Activated CD8-positive, alpha-beta memory T cell treated with anti-CD3 and anti-CD28 coated beads, Interleukin-2, amount 50 U/mL, for 48 hours (primary cell): Measurements from ENCODE around the gene FAM236C.
"Not testable (repeated sequence)": the region's sequence is repeated elsewhere in the genome, so short reads cannot be mapped to it uniquely, and the experiment has no call there.

Source experiments
- DNase-seq: peaks from one replicate; pipeline ENCODE4 v3.0.0-alpha.2; 2020

Gene FAM236C

GRCh38 chrX:72912315-72912714 lies at the start of gene FAM236C:
Gene FAM236C (plus strand): TSS chrX:72912615. CDS start chrX:72912715, 100 bp downstream.
- DNase-seq, result not testable (repeated sequence)

GRCh38 chrX:72882898-72883297 lies 29.5 kb upstream of the FAM236C start:
- not testable (repeated sequence) for DNase-seq

- DNase-seq, result not testable (repeated sequence)
These were observed 22.7 kb upstream of the FAM236C start for GRCh38 chrX:72889740-72890139.

GRCh38 chrX:72916096-72916495 lies 3.7 kb downstream of the FAM236C start:
- DNase-seq, result not testable (repeated sequence)

- not testable (repeated sequence) for DNase-seq
These were observed 19.9 kb downstream of the FAM236C start for GRCh38 chrX:72932283-72932682.

- not testable (repeated sequence) for DNase-seq
These were observed 24.0 kb downstream of the FAM236C start for GRCh38 chrX:72936455-72936854.

- DNase-seq, result not testable (repeated sequence)
These were observed 24.6 kb downstream of the FAM236C start for GRCh38 chrX:72936882-72937455.

GRCh38 chrX:72937906-72938305 lies 25.5 kb downstream of the FAM236C start, which contains the start of gene FAM236A:
Gene FAM236A (plus strand): TSS chrX:72938206. CDS start chrX:72938263, 57 bp downstream.
- not testable (repeated sequence) for DNase-seq

- not testable (repeated sequence) for DNase-seq
These were observed 29.9 kb downstream of the FAM236C start for GRCh38 chrX:72942272-72942671.

GRCh38 chrX:72943035-72943818 lies 30.8 kb downstream of the FAM236C start:
- DNase-seq, result not testable (repeated sequence)

- DNase-seq, result not testable (repeated sequence)
These were observed 31.4 kb downstream of the FAM236C start, which contains the start of gene DMRTC1 for GRCh38 chrX:72943819-72944169. Gene DMRTC1 (minus strand): TSS chrX:72943837. CDS start chrX:72875694, 68,143 bp downstream.

- DNase-seq, result not testable (repeated sequence)
These were observed 47.6 kb downstream of the FAM236C start for GRCh38 chrX:72959971-72960370.
